H1 (cell line): ENCODE measurements around the gene DBR1. TPM values are rescaled to one million over a fixed set of nuclear protein-coding genes. Genes with fewer than 3 reads are reported as not detected.
A peak's percentile ranks its signal among the peaks of the same experiment; 100 is the strongest.

Experiments used
- CTCF ChIA-PET: fragments of 300-600 bp; sonication (Branson Sonifier 250); formaldehyde crosslinking; loops from one replicate; lab custom pipeline; 2021; ENCODE audit not compliant: partially characterized antibody; lab: Charles Lee
- POLR2A ChIA-PET: fragments of 300-600 bp; sonication (Branson Sonifier 250); formaldehyde crosslinking; loops from one replicate; lab custom pipeline; 2021; ENCODE audit warnings: inconsistent platforms; ENCODE audit not compliant: partially characterized antibody; lab: Charles Lee
- DNase-seq, 2 experiments: peaks; one replicate each; pipeline versions ENCODE4 v3.0.0 to v3.0.0-alpha.2; 2010 to 2022; ENCODE audit warnings: low spot score in 2 of 2, low read depth in 1 of 2, mixed read lengths in 1 of 2
- FAIRE-seq: peaks from 2 replicates; lab custom pipeline; 2011; peaks lifted over from hg19 to GRCh38; lab: Jason Lieb, UNC
- H2AFZ ChIP-seq: 2 replicates; pipeline ENCODE4 v1.8.1; 2012; ENCODE audit warnings: low read length, inconsistent platforms
- H2AK5ac ChIP-seq: 2 replicates; pipeline ENCODE4 v1.6.1; 2013; ENCODE audit warnings: low read depth, low read length
- H2BK120ac ChIP-seq: replicated peaks from 2 replicates; pipeline ENCODE3; 2013; ENCODE audit warnings: low read depth, low read length, inconsistent platforms
- H2BK12ac ChIP-seq: 2 replicates; pipeline ENCODE4 v1.6.1; 2013; ENCODE audit warnings: low read depth, low read length
- H2BK15ac ChIP-seq: 2 replicates; pipeline ENCODE4 v1.6.1; 2013; ENCODE audit warnings: low read length
- H2BK20ac ChIP-seq: 2 replicates; pipeline ENCODE4 v1.6.1; 2013; ENCODE audit warnings: low read length
- H2BK5ac ChIP-seq: 2 replicates; pipeline ENCODE4 v1.6.1; 2013; ENCODE audit warnings: low read depth, low read length
- H3K14ac ChIP-seq: 2 replicates; pipeline ENCODE4 v1.6.1; 2013; ENCODE audit warnings: inconsistent platforms; ENCODE audit not compliant: insufficient read length
- H3K18ac ChIP-seq: 2 replicates; pipeline ENCODE4 v1.6.1; 2013; ENCODE audit warnings: low read length; ENCODE audit errors: extremely low read depth
- H3K23ac ChIP-seq: 2 replicates; pipeline ENCODE4 v1.6.1; 2013; ENCODE audit warnings: inconsistent platforms; ENCODE audit not compliant: insufficient read length
- H3K23me2 ChIP-seq: 2 replicates; pipeline ENCODE4 v1.6.1; 2013; ENCODE audit warnings: low read depth, low read length
- H3K27ac ChIP-seq: 2 replicates; pipeline ENCODE4 v1.6.1; 2011; ENCODE audit warnings: low read depth, low read length, inconsistent platforms
- H3K27me3 ChIP-seq, 4 experiments: replicated peaks in 1 of 4; 1 replicate in 1 of 4; 2 replicates in 3 of 4; pipeline versions ENCODE4 v1.6.1 to v1.8.1; 2011 to 2013; ENCODE audit warnings: low read length in 3 of 4, mild to moderate bottlenecking in 3 of 4, inconsistent platforms in 2 of 4, mixed read lengths in 2 of 4, moderate library complexity in 1 of 4; ENCODE audit not compliant: control insufficient read depth in 3 of 4, insufficient read depth in 3 of 4; ENCODE audit errors: extremely low read depth in 1 of 4
- H3K36me3 ChIP-seq, 4 experiments: 2 replicates each; pipeline versions ENCODE4 v1.6.1 to v1.8.1; 2011 to 2013; ENCODE audit warnings: mild to moderate bottlenecking in 4 of 4, low read length in 3 of 4, moderate library complexity in 2 of 4, control low read depth in 1 of 4, inconsistent platforms in 1 of 4; ENCODE audit not compliant: insufficient read depth in 4 of 4, control insufficient read depth in 2 of 4
- H3K4ac ChIP-seq: replicated peaks from 2 replicates; pipeline ENCODE3; 2013; ENCODE audit warnings: low read length, low read depth, mixed read lengths, inconsistent platforms; ENCODE audit not compliant: insufficient read length
- H3K4me1 ChIP-seq, 4 experiments: replicated peaks in 1 of 4; 1 replicate in 1 of 4; 2 replicates in 3 of 4; pipeline versions ENCODE4 v1.6.1 to v1.8.1; 2011 to 2013; ENCODE audit warnings: low read length in 3 of 4, inconsistent platforms in 2 of 4, mixed read lengths in 1 of 4; ENCODE audit not compliant: insufficient read depth in 4 of 4, control insufficient read depth in 3 of 4
- H3K4me2 ChIP-seq, 2 experiments: 2 replicates each; pipeline versions ENCODE4 v1.6.1 to v1.8.1; 2011 to 2013; ENCODE audit warnings: low read depth in 2 of 2, low read length in 2 of 2, control low read depth in 1 of 2, inconsistent platforms in 1 of 2, mild to moderate bottlenecking in 1 of 2; ENCODE audit not compliant: insufficient read depth in 1 of 2
- H3K4me3 ChIP-seq, 4 experiments: fragments of 200-600, 300-600 bp in 1 of 4; sonication (generic), shearing (Covaris generic), sonication (Bioruptor Twin) in 1 of 4; 2 replicates each; pipeline versions ENCODE4 v1.5.1 to v1.8.1; 2011 to 2016; ENCODE audit warnings: low read length in 4 of 4, low read depth in 3 of 4, control low read depth in 2 of 4, inconsistent platforms in 2 of 4, mild to moderate bottlenecking in 2 of 4, mixed read lengths in 1 of 4, moderate library complexity in 1 of 4; ENCODE audit not compliant: insufficient read depth in 2 of 4; ENCODE audit errors: extremely low read depth in 1 of 4
- H3K56ac ChIP-seq: replicated peaks from 2 replicates; pipeline ENCODE3; 2013; ENCODE audit warnings: low read depth, mild to moderate bottlenecking, mixed read lengths, low read length, inconsistent platforms; ENCODE audit not compliant: insufficient read length
- H3K79me1 ChIP-seq: 2 replicates; pipeline ENCODE4 v1.6.1; 2013; ENCODE audit warnings: low read depth, low read length, control low read depth
- H3K79me2 ChIP-seq, 2 experiments: 2 replicates each; pipeline versions ENCODE4 v1.6.1 to v1.8.1; 2012 to 2013; ENCODE audit warnings: low read length in 2 of 2, mild to moderate bottlenecking in 2 of 2, inconsistent platforms in 1 of 2; ENCODE audit not compliant: insufficient read depth in 2 of 2, control insufficient read depth in 1 of 2
- H3K9ac ChIP-seq, 4 experiments: replicated peaks in 1 of 4; 1 replicate in 1 of 4; 2 replicates in 3 of 4; pipeline versions ENCODE4 v1.6.1 to v1.8.1; 2011 to 2013; ENCODE audit warnings: low read depth in 3 of 4, low read length in 3 of 4, control low read depth in 2 of 4, mild to moderate bottlenecking in 2 of 4, moderate library complexity in 2 of 4, inconsistent platforms in 1 of 4; ENCODE audit errors: extremely low read depth in 1 of 4
- H3K9me3 ChIP-seq, 2 experiments: 2 replicates each; pipeline versions ENCODE4 v1.6.1 to v1.8.1; 2012 to 2013; ENCODE audit warnings: mild to moderate bottlenecking in 2 of 2, moderate library complexity in 2 of 2, control low read depth in 1 of 2, inconsistent platforms in 1 of 2, low read depth in 1 of 2, low read length in 1 of 2, mixed read lengths in 1 of 2; ENCODE audit not compliant: insufficient read depth in 2 of 2
- H4K20me1 ChIP-seq, 2 experiments: replicated peaks in 1 of 2; 2 replicates each; pipeline versions ENCODE3 to v1.8.1; 2011 to 2013; ENCODE audit warnings: inconsistent platforms in 2 of 2, low read length in 2 of 2, mild to moderate bottlenecking in 1 of 2; ENCODE audit not compliant: insufficient read depth in 2 of 2, control insufficient read depth in 1 of 2
- H4K5ac ChIP-seq: 2 replicates; pipeline ENCODE4 v1.6.1; 2013; ENCODE audit warnings: low read length, low read depth, mixed read lengths, inconsistent platforms; ENCODE audit not compliant: insufficient read length
- H4K8ac ChIP-seq: 2 replicates; pipeline ENCODE4 v1.8.0; 2013; ENCODE audit warnings: mild to moderate bottlenecking, moderate library complexity, low read length, inconsistent platforms; ENCODE audit not compliant: insufficient read depth; ENCODE audit errors: extremely low read depth
- H4K91ac ChIP-seq: replicated peaks from 2 replicates; pipeline ENCODE3; 2013; ENCODE audit warnings: low read length, mixed read lengths, inconsistent platforms; ENCODE audit not compliant: insufficient read length
- CEBPB ChIP-seq: IDR thresholded peaks from 2 replicates; pipeline ENCODE4 v1.6.1; 2012; ENCODE audit warnings: low read depth, low read length
- CREB1 ChIP-seq: IDR thresholded peaks from 2 replicates; pipeline ENCODE4 v1.6.1; 2012; ENCODE audit warnings: inconsistent platforms
- CTCF ChIP-seq, 3 experiments: IDR thresholded peaks; 1 replicate in 2 of 3; 2 replicates in 1 of 3; pipeline versions ENCODE4 v1.5.1 to v1.6.1; 2011; ENCODE audit warnings: low read length in 3 of 3, mild to moderate bottlenecking in 3 of 3, inconsistent platforms in 2 of 3, low read depth in 1 of 3, moderate library complexity in 1 of 3; ENCODE audit not compliant: insufficient read depth in 1 of 3; ENCODE audit errors: control extremely low read depth in 1 of 3
- E2F6 ChIP-seq: IDR thresholded peaks from 2 replicates; pipeline ENCODE4 v1.6.1; 2012; ENCODE audit warnings: inconsistent platforms
- KDM4A ChIP-seq: IDR thresholded peaks from one replicate; pipeline ENCODE4 v1.7.1; 2012; ENCODE audit warnings: low read depth, mild to moderate bottlenecking, moderate library complexity, low read length, inconsistent platforms; ENCODE audit not compliant: severe bottlenecking
- NANOG ChIP-seq: IDR thresholded peaks from 2 replicates; pipeline ENCODE4 v1.6.1; 2011; ENCODE audit warnings: low read length, low read depth, mild to moderate bottlenecking, inconsistent platforms; ENCODE audit not compliant: insufficient read depth, poor library complexity, severe bottlenecking
- NRF1 ChIP-seq: IDR thresholded peaks from 2 replicates; pipeline ENCODE4 v1.6.1; 2011; ENCODE audit warnings: mild to moderate bottlenecking, low read depth, low read length, improper control_type of control experiment
- RAD21 ChIP-seq, 2 experiments: IDR thresholded peaks in 1 of 2; conservative IDR thresholded peaks in 1 of 2; 2 replicates each; pipeline ENCODE4 v1.6.1; 2011; ENCODE audit warnings: low read depth in 2 of 2, low read length in 2 of 2, improper control_type of control experiment in 1 of 2, inconsistent platforms in 1 of 2, mild to moderate bottlenecking in 1 of 2, moderate library complexity in 1 of 2
- TAF7 ChIP-seq: optimal IDR thresholded peaks from 2 replicates; pipeline ENCODE3; 2011; ENCODE audit warnings: low read depth, mild to moderate bottlenecking, inconsistent platforms, low read length, moderate library complexity, borderline replicate concordance
- WGBS, 2 experiments: shearing (Covaris generic) in 1 of 2; methylation state at CpG; one replicate each; pipeline versions ENCODE4 v1.1.6 to v1.1.7; 2013 to 2015; ENCODE audit warnings: low lambda C conversion rate in 2 of 2, mixed read lengths in 2 of 2, inconsistent platforms in 1 of 2, low coverage in 1 of 2, missing lambda C conversion rate in 1 of 2; ENCODE audit not compliant: insufficient replicate concordance in 2 of 2, insufficient coverage in 1 of 2, insufficient read length in 1 of 2; ENCODE audit errors: extremely low coverage in 1 of 2, missing lambda C conversion rate in 1 of 2; 5-methylcytosine and 5-hydroxymethylcytosine counted together
- polyA plus RNA-seq, 7 experiments: library from polyadenylated mRNA; depleted of rRNA in 3 of 7; stranded (reverse) in 5 of 7; unstranded in 2 of 7; fragments of >200 nt in 5 of 7; fragments of 200-250 nt in 2 of 7; gene quantifications; 1 replicate in 5 of 7; 2 replicates in 1 of 7; 4 replicates in 1 of 7; pipeline versions ENCODE4 v1.2.1 to v1.2.3, GENCODE V29; 2011 to 2013; ENCODE audit warnings: missing spikeins in 2 of 7, mixed read lengths in 2 of 7
- total RNA-seq: library from RNA; stranded (reverse); fragmentation: NEBNext Ultra II Directional; extraction: Animal tissue kit (Norgen Biotek cat#: 25700); gene quantifications from 2 replicates; pipeline ENCODE4 v1.2.1, GENCODE V29; 2021

DBR1 gene
- total and polyA plus RNA-seq, 2 of the 8 experiments (the other 6 are each of a cell fraction or from before 2014, with no cell fraction given): 10.1 to 18.3 TPM

- DNase-seq: no peak
- Histone ChIP-seq H4K20me1 (no peaks in the 10 kb centered on the region), H3K4me3 (no peak overlapping the region), H3K4me1 (no peaks in the 10 kb centered on the region), H2BK15ac (no peak overlapping the region), H3K9me3 (no peaks in the 10 kb centered on the region), H3K27ac (no peak overlapping the region), H2BK12ac (no peak overlapping the region), H3K27me3 (no peaks in the 10 kb centered on the region), H3K18ac (no peak overlapping the region), H4K91ac (no peak overlapping the region), H2AK5ac (no peak overlapping the region), H3K56ac (no peak overlapping the region), H3K4me2 (no peak overlapping the region), H3K23ac (no peak overlapping the region), H3K14ac (no peak overlapping the region), H3K79me1 (no peaks in the 10 kb centered on the region), H2BK5ac (no peak overlapping the region), H2BK20ac (no peak overlapping the region), H3K36me3 (no peaks in the 10 kb centered on the region), H2BK120ac (no peak overlapping the region), H3K79me2 (no peaks in the 10 kb centered on the region), H3K23me2 (no peaks in the 10 kb centered on the region), H4K8ac (no peak overlapping the region), H4K5ac (no peak overlapping the region), H3K9ac (no peak overlapping the region), H3K4ac (no peak overlapping the region), H2AFZ (no peak overlapping the region)
- ChIA-PET CTCF (interaction anchor here (0.6 to 1.7 kb wide), 12 partner anchors 9 to 219 kb away, joined by 3 to 6 read pairs (median 3); no protein-coding TSS in a partner anchor), POLR2A (no interaction called here)
- 16% methylated on average over 2 of the region's 2 CpGs; no CpG with 5 or more reads in 1 of the 2 experiments for WGBS, 2 experiments
- FAIRE-seq: peak; percentile 57
- TF ChIP-seq E2F6 (no peak), TAF7 (no peak), CREB1 (no peak), RAD21 (IDR thresholded peaks at IDR 0.05 in 1 of 2, conservative IDR thresholded peaks at IDR 0.05 in 1 of 2; ENCODE audit: low read depth in 2 of 2, low read length in 2 of 2) (peak; percentile 78 to 80), NRF1 (no peak), CEBPB (no peak), KDM4A (no peak), CTCF (IDR thresholded peaks at IDR 0.05; ENCODE audit: control extremely low read depth in 1 of 3, insufficient read depth in 1 of 3, low read depth in 1 of 3, low read length in 3 of 3) (peak in 2 of 3 experiments; percentile 48 to 51; a peak in 3 of 4 replicates), NANOG (no peak)
Observed at GRCh38 chr3:138180375-138181029, 5.8 kb upstream of the DBR1 start.
